Measurements from ENCODE around the gene CHST15. TPM values are rescaled to one million over a fixed set of nuclear protein-coding genes. Genes with fewer than 3 reads are reported as not detected.

CHST15 gene
- total RNA-seq, 1 donor = 23.9 TPM

DNA sequence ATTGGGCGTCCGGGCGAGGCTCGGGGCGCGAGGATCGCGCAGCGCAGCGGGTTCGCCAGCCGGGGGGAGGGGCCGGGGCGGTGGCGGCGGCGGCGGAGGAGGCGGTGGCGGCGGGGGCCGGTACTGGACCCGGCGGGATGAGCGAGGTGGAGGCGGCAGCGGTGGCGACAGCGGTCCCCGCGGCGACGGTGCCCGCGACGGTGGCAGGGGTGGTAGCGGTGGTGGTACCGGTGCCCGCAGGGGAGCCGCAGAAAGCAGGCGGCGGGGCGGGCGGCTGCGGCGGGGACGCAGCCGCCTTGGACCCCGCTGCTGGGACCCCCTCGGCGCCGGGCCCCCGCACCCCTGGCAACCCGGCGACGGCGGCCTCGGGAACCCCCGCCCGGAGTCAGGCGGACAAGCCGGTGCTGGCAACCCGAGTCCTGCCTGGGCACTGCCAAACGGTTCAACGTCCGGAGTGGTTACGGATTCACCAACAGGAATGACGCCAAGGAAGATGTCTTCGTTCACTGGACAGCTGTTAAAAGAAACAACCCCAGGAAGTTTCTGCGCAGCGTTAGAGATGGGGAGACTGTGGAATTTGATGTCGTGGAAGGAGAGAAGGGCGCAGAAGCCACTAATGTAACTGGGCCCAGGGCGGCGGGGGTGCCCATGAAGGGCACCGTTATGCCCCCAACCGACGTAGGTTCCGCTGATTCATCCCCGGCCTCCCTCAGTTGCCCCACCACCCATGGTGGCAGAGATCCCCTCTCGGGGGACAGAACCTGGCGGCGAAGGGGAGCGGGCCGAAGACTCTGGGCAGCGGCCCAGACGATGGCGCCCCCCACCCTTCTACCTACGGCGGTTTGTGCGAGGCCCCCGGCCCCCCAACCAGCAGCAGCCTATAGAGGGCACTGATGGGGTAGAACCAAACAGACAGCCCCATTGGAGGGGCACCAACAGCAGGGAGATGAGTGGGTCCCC, 101.5 kb downstream of the CHST15 start:
- no peak overlapping the region for H3K4me3 ChIP-seq (ENCODE audit: low read length)
- H3K27me3 ChIP-seq (ENCODE audit: insufficient read depth, low read length) = peaks cover 53% of the 10 kb centered on the region
- H3K9me3 ChIP-seq (ENCODE audit: low read depth, low read length) = no peaks in the 10 kb centered on the region
- H3K4me1 ChIP-seq (ENCODE audit: insufficient read depth, low read length) = peaks cover 27% of the 10 kb centered on the region

DNA sequence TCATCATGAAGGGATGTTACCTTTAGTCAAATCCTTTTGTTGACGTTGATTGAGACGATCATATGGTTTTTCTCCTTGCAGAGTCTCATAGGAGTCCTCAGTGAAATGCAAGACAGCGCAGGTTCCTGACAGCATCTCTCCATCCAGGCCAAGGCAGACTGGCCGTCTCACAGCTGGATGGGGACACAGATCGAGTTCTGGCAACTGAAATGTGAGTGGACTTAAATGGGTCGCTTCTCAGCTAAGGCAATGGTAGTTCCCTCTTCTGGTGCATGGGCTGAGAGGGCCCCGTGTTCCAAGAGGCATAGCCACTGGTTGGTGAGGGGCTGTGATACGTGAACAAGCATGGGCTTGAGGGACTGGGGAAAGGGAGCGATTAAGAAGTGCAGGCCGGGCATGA, 102.5 kb downstream of the CHST15 start:
- peaks cover 53% of the 10 kb centered on the region for H3K27me3 ChIP-seq (ENCODE audit: insufficient read depth, low read length)

GRCh38 chr10:123988694-123989093, 104.7 kb downstream of the CHST15 start:
- no peak overlapping the region for H3K4me3 ChIP-seq (ENCODE audit: low read length)
- no peaks in the 10 kb centered on the region for H3K9me3 ChIP-seq (ENCODE audit: low read depth, low read length)
- H3K27me3 ChIP-seq (ENCODE audit: insufficient read depth, low read length) = peaks cover 47% of the 10 kb centered on the region
- H3K4me1 ChIP-seq (ENCODE audit: insufficient read depth, low read length) = no peaks in the 10 kb centered on the region

More for the DNA sequence above, 102.5 kb downstream of the CHST15 start:
- Histone ChIP-seq H3K4me1 (ENCODE audit: insufficient read depth, low read length) (peaks cover 17% of the 10 kb centered on the region), H3K4me3 (ENCODE audit: low read length) (no peak overlapping the region), H3K9me3 (ENCODE audit: low read depth, low read length) (no peaks in the 10 kb centered on the region)

- Histone ChIP-seq H3K9me3 (ENCODE audit: low read depth, low read length) (no peaks in the 10 kb centered on the region), H3K27me3 (ENCODE audit: insufficient read depth, low read length) (peaks cover 44% of the 10 kb centered on the region), H3K4me1 (ENCODE audit: insufficient read depth, low read length) (no peaks in the 10 kb centered on the region)
Measured at GRCh38 chr10:123986736-123987135, 106.7 kb downstream of the CHST15 start.

GRCh38 chr10:123974406-123974805, 119.0 kb downstream of the CHST15 start:
- Histone ChIP-seq H3K4me3 (ENCODE audit: low read length) (no peak overlapping the region), H3K9me3 (ENCODE audit: low read depth, low read length) (no peaks in the 10 kb centered on the region), H3K27me3 (ENCODE audit: insufficient read depth, low read length) (peaks cover 78% of the 10 kb centered on the region), H3K4me1 (ENCODE audit: insufficient read depth, low read length) (no peaks in the 10 kb centered on the region)

More at GRCh38 chr10:123986736-123987135, 106.7 kb downstream of the CHST15 start:
- no peak overlapping the region for H3K4me3 ChIP-seq (ENCODE audit: low read length)

DNA sequence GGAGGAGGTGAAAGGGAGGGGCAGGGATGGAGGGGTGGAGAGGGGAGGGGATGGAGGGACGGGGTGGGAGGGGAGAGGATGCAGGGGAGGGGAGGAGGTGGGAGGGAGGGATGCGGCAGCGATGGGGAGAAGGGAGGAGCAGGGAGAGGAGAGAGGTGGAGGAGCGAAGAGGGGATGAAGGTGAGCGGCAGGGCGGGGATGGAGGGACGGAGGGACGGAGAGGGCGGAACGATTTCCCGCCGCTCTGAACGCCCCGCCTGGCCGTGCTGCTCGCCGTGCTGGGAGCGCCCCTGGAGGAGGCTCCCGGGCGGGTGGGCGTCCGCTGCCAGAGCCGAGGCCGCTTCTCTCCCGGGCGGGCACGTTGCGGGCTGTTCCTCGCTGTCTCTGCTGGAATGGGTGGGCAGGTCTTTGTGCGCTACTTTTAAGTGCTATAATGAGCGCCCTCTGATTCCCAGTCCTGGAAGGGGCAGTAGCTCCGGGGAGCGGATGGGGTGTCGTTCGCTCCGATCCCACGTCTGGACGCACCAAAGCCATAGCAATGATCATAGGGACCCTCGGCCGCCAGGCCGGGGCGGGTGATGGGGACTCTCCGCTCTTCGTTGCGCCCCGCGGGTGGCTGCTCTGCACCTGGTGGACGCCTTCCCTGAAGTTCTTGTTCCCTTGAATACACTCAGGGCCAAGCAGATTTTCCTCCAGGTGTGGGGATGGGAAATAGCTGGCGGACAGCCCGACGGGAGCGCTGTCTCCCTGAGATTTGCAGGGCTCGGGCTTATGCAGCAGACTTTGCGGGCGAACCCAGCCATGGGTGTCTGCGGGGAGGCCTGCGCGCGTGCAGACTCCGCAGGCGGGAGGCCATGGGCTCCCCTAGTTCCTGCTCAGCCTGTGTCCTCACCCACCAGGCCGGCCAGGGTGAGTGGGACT, 120.7 kb downstream of the CHST15 start:
- H3K4me1 ChIP-seq (ENCODE audit: insufficient read depth, low read length) = no peaks in the 10 kb centered on the region
- no peak overlapping the region for H3K4me3 ChIP-seq (ENCODE audit: low read length)
- peaks cover 76% of the 10 kb centered on the region for H3K27me3 ChIP-seq (ENCODE audit: insufficient read depth, low read length)
- H3K9me3 ChIP-seq (ENCODE audit: low read depth, low read length) = no peaks in the 10 kb centered on the region

DNA sequence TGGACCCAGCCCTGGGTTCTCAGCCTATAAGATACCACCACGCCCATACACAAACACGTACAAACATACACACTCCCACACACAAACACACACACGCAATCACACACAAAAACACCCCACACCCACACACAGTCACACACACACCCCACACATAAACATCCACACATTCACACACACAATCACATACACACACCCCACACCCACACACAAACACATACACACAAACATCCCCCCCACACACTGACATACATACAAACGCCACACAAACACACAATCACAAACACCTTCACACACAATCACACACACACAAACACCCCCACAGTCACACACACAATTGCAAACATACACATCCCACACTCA, 122.5 kb downstream of the CHST15 start:
- Histone ChIP-seq H3K27me3 (ENCODE audit: insufficient read depth, low read length) (peaks cover 60% of the 10 kb centered on the region), H3K4me3 (ENCODE audit: low read length) (no peak overlapping the region), H3K4me1 (ENCODE audit: insufficient read depth, low read length) (no peaks in the 10 kb centered on the region), H3K9me3 (ENCODE audit: low read depth, low read length) (no peaks in the 10 kb centered on the region)

GRCh38 chr10:123970207-123970926, 123.0 kb downstream of the CHST15 start:
- H3K4me1 ChIP-seq (ENCODE audit: insufficient read depth, low read length) = no peaks in the 10 kb centered on the region
- no peaks in the 10 kb centered on the region for H3K9me3 ChIP-seq (ENCODE audit: low read depth, low read length)
- H3K27me3 ChIP-seq (ENCODE audit: insufficient read depth, low read length) = peaks cover 58% of the 10 kb centered on the region
- no peak overlapping the region for H3K4me3 ChIP-seq (ENCODE audit: low read length)

DNA sequence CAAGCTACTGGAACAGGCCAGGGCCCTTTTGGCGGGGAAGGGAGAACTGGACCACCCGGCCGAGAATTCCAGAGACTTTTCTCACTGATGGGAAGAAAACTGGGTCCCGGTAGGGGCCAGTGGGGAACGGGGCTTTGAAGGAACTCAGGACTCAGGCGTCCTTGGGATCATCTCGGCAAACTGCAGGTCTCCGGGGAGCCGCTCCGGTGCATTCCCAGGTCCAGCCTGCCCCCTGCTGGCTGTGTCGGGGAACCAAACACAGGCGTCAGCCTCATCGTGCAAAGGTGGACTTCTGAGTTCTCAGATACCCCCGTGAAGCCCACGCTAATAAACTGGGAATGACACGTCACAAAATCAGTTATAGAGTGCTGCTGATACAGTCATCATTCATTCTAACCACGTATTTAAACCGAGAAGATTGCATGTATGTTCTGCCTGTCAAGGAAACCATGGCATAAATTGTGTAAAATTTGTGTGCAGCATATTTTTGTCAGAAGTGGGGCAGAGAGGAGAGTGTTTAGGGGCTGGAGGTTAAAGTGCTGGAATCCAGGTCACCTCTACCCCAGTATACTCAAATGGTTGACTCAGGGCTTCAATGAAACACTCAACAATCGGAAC, 125.7 kb downstream of the CHST15 start:
- no peaks in the 10 kb centered on the region for H3K9me3 ChIP-seq (ENCODE audit: low read depth, low read length)
- H3K27me3 ChIP-seq (ENCODE audit: insufficient read depth, low read length) = peaks cover 34% of the 10 kb centered on the region
- H3K4me3 ChIP-seq (ENCODE audit: low read length) = no peak overlapping the region
- no peaks in the 10 kb centered on the region for H3K4me1 ChIP-seq (ENCODE audit: insufficient read depth, low read length)

DNA sequence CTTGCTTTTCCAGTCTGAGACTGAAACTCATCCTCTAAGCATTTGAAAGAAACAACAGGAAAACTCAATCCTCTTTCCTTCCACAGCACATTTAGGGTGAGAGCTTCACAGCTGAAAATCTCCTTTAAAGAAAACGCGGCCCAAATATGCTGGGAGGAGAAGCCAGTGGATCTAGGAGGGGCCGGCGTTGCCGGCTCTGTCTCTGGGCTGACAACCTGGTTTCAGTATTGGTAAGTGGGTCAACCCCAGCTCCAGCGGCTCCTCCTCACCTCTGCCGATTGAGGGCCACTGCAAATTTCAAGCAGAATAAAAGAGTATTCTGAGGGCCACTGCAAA, 126.5 kb downstream of the CHST15 start:
- Histone ChIP-seq H3K27me3 (ENCODE audit: insufficient read depth, low read length) (peaks cover 32% of the 10 kb centered on the region), H3K9me3 (ENCODE audit: low read depth, low read length) (no peaks in the 10 kb centered on the region), H3K4me1 (ENCODE audit: insufficient read depth, low read length) (no peaks in the 10 kb centered on the region), H3K4me3 (ENCODE audit: low read length) (no peak overlapping the region)

DNA sequence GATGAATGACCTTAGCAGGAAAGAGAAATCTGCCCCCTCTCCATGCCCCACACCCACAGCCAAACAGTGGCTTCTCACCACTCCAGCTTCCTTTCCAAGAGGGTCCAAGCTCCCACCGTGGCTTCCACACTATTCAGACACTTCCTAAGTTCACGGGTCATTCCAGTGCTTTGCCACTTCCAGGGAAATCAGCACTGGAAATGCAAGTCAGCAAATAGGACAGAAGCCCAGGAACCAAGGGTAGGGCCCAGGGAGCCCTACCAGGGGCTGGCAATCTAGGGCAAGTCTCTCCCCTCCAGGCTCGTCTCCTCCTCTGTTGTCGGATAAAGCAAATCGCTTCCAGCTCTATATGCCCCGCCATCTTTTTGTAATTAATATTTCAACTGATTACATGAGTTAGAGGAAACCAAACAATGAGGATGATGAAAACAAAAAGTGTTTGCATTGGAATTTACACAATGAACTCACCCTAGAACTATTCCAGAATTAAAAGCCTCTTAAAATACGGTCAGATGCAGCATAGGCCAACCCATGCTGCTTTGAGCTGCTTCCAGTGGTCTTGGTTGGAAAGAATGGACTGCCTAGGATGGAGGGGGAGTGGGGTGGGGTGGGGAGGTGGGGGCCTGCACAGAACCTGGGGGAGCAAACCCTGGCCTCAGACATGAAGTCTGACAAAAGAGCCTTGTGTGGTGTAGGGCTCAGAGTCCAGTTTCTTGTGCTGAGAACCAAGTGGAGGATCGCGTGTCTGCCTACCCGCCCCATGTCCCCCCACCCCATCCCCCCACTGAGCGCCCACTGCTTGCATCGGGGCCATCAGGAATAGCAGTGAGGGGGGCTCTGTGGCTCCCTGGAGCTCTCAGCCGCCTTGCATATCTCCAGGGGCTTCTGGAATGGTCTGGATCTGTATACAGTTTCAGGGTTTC, 127.2 kb downstream of the CHST15 start:
- Histone ChIP-seq H3K9me3 (ENCODE audit: low read depth, low read length) (no peaks in the 10 kb centered on the region), H3K27me3 (ENCODE audit: insufficient read depth, low read length) (peaks cover 26% of the 10 kb centered on the region), H3K4me1 (ENCODE audit: insufficient read depth, low read length) (no peaks in the 10 kb centered on the region), H3K4me3 (ENCODE audit: low read length) (no peak overlapping the region)

- Histone ChIP-seq H3K27me3 (ENCODE audit: insufficient read depth, low read length) (peaks cover 19% of the 10 kb centered on the region), H3K9me3 (ENCODE audit: low read depth, low read length) (no peaks in the 10 kb centered on the region), H3K4me1 (ENCODE audit: insufficient read depth, low read length) (no peaks in the 10 kb centered on the region), H3K4me3 (ENCODE audit: low read length) (no peak overlapping the region)
Measured at GRCh38 chr10:123964953-123965352, 128.4 kb downstream of the CHST15 start.

- Histone ChIP-seq H3K4me3 (ENCODE audit: low read length) (no peak overlapping the region), H3K9me3 (ENCODE audit: low read depth, low read length) (no peaks in the 10 kb centered on the region), H3K27me3 (ENCODE audit: insufficient read depth, low read length) (peaks cover 7% of the 10 kb centered on the region), H3K4me1 (ENCODE audit: insufficient read depth, low read length) (no peaks in the 10 kb centered on the region)
Measured at GRCh38 chr10:123962756-123963530, 130.5 kb downstream of the CHST15 start.

Measured in mononuclear cell (primary cell).